Endothelial cell of umbilical vein (primary cell): ENCODE data around the gene MYD88. TPM values are rescaled to one million over a fixed set of nuclear protein-coding genes. Genes with fewer than 3 reads are reported as not detected.

Experiments
- BruUV-seq: library from RNA; stranded (reverse); fragments of 400-500 nt; replicated peaks from 2 replicates; lab custom pipeline; 2021; lab: Mats Ljungman, UMichigan
- CTCF ChIA-PET: fragments of 300-600, 350-600 bp; sonication (Branson Sonifier 250); formaldehyde crosslinking; loops from one replicate; lab custom pipeline; 2021; ENCODE audit warnings: antibody characterized with exemption, inconsistent platforms; lab: Charles Lee
- POLR2A ChIA-PET: fragments of 300-600, 350-600 bp; sonication (Branson Sonifier 250); formaldehyde crosslinking; loops from one replicate; lab custom pipeline; 2021; ENCODE audit warnings: antibody characterized with exemption, inconsistent platforms; lab: Charles Lee
- DNase-seq: peaks from one replicate; pipeline ENCODE4 v3.0.0-alpha.2; 2011; ENCODE audit warnings: low read depth, low spot score
- FAIRE-seq: peaks from 2 replicates; lab custom pipeline; 2011; peaks lifted over from hg19 to GRCh38; lab: Jason Lieb, UNC
- H2AFZ ChIP-seq: 2 replicates; pipeline ENCODE4 v1.6.0; 2012; ENCODE audit warnings: low read depth, low read length, control low read depth, inconsistent platforms
- H3K27ac ChIP-seq: 2 replicates; pipeline ENCODE4 v1.5.1; 2011; ENCODE audit warnings: low read depth, mild to moderate bottlenecking, control low read depth, low read length, moderate library complexity; ENCODE audit not compliant: insufficient read depth
- H3K27me3 ChIP-seq, 2 experiments: 2 replicates each; pipeline versions ENCODE4 v1.6.0 to v1.6.1; 2011; ENCODE audit warnings: low read length in 2 of 2, mixed read lengths in 1 of 2; ENCODE audit not compliant: control insufficient read depth in 2 of 2, insufficient read depth in 2 of 2
- H3K36me3 ChIP-seq, 2 experiments: 2 replicates in 1 of 2; 3 replicates in 1 of 2; pipeline ENCODE4 v1.5.1; 2011; ENCODE audit warnings: low read length in 2 of 2, mild to moderate bottlenecking in 1 of 2, moderate library complexity in 1 of 2; ENCODE audit not compliant: control insufficient read depth in 2 of 2, insufficient read depth in 2 of 2; ENCODE audit errors: extremely low read depth in 1 of 2
- H3K4me1 ChIP-seq: 3 replicates; pipeline ENCODE4 v1.5.1; 2011; ENCODE audit warnings: mild to moderate bottlenecking, low read length; ENCODE audit not compliant: control insufficient read depth, insufficient read depth; ENCODE audit errors: extremely low read depth
- H3K4me2 ChIP-seq: 2 replicates; pipeline ENCODE4 v1.6.1; 2011; ENCODE audit warnings: low read length, control low read depth, mixed read lengths; ENCODE audit not compliant: insufficient read depth
- H3K4me3 ChIP-seq, 3 experiments: fragments of 200-600 bp in 1 of 3; sonication (generic), shearing (Covaris generic) in 1 of 3; replicated peaks in 1 of 3; 2 replicates each; pipeline ENCODE4 v1.5.1; 2011 to 2016; ENCODE audit warnings: control low read depth in 3 of 3, low read length in 3 of 3, mild to moderate bottlenecking in 2 of 3, inconsistent platforms in 1 of 3, low read depth in 1 of 3, moderate library complexity in 1 of 3; ENCODE audit not compliant: insufficient read depth in 1 of 3
- H3K79me2 ChIP-seq: 2 replicates; pipeline ENCODE4 v1.6.0; 2012; ENCODE audit warnings: low read length, inconsistent platforms; ENCODE audit not compliant: control insufficient read depth, insufficient read depth
- H3K9ac ChIP-seq: replicated peaks from 2 replicates; pipeline ENCODE3; 2011; ENCODE audit warnings: low read length, control low read depth; ENCODE audit not compliant: insufficient read depth; ENCODE audit errors: extremely low read depth
- H3K9me1 ChIP-seq: replicated peaks from 3 replicates; pipeline ENCODE4 v1.6.0; 2011; ENCODE audit warnings: mild to moderate bottlenecking, low read length; ENCODE audit not compliant: control insufficient read depth, insufficient read depth; ENCODE audit errors: extremely low read depth
- H3K9me3 ChIP-seq: replicated peaks from 2 replicates; pipeline ENCODE4 v1.5.1; 2012; ENCODE audit warnings: low read length, inconsistent platforms; ENCODE audit not compliant: control insufficient read depth, insufficient read depth
- H4K20me1 ChIP-seq: replicated peaks from 2 replicates; pipeline ENCODE3; 2011; ENCODE audit warnings: mild to moderate bottlenecking, low read length; ENCODE audit not compliant: control insufficient read depth, insufficient read depth; ENCODE audit errors: extremely low read depth
- EZH2 ChIP-seq: IDR thresholded peaks from 2 replicates; pipeline ENCODE4 v1.6.1; 2012; ENCODE audit warnings: borderline replicate concordance, low read depth, mild to moderate bottlenecking, moderate library complexity, low read length, inconsistent platforms; ENCODE audit not compliant: severe bottlenecking
- FOS ChIP-seq: IDR thresholded peaks from 2 replicates; pipeline ENCODE4 v1.6.1; 2011; ENCODE audit warnings: mild to moderate bottlenecking, low read length, moderate library complexity, borderline replicate concordance; ENCODE audit not compliant: insufficient read depth
- GATA2 ChIP-seq: IDR thresholded peaks from 2 replicates; pipeline ENCODE4 v1.7.0; 2011; ENCODE audit warnings: low read depth, mild to moderate bottlenecking, moderate library complexity, mixed read lengths, low read length; ENCODE audit not compliant: insufficient read length, insufficient read depth
- JUN ChIP-seq: IDR thresholded peaks from 2 replicates; pipeline ENCODE4 v1.6.1; 2011; ENCODE audit warnings: borderline replicate concordance, low read depth; ENCODE audit not compliant: insufficient read length, insufficient read depth
- MYC ChIP-seq: IDR thresholded peaks from one replicate; pipeline ENCODE4 v1.6.1; 2011; ENCODE audit warnings: mild to moderate bottlenecking, low read depth, low read length
- POLR2A ChIP-seq: IDR thresholded peaks from 2 replicates; pipeline ENCODE4 v1.6.1; 2012; ENCODE audit warnings: low read depth, mild to moderate bottlenecking, control low read depth, low read length
- POLR2AphosphoS5 ChIP-seq: IDR thresholded peaks from 2 replicates; pipeline ENCODE4 v1.6.1; 2012; ENCODE audit warnings: low read depth, mild to moderate bottlenecking, control low read depth, low read length, moderate library complexity; ENCODE audit not compliant: insufficient read depth
- dilution Hi-C: fragments of 300-500 bp; cut with MboI; formaldehyde crosslinking; loops from one replicate; pipeline ENCODE4 v1.15.0; 2019; ENCODE audit warnings: low sequenced_read_pairs; ENCODE audit not compliant: extremely low pct_ligation_motif_present
- intact Hi-C: fragments of 100-400 bp; cut with micrococcal nuclease; formaldehyde crosslinking; loops from one replicate; pipeline ENCODE4 v1.10.0; 2022
- polyA plus RNA-seq, 4 experiments: library from polyadenylated mRNA; depleted of rRNA in 3 of 4; stranded (reverse) in 3 of 4; unstranded in 1 of 4; fragments of >200 nt; gene quantifications; 2 replicates each; pipeline versions ENCODE4 v1.2.1 to v1.2.3, GENCODE V29; 2011 to 2012; ENCODE audit warnings: missing spikeins in 1 of 4
- total RNA-seq: library from RNA; stranded (reverse); gene quantifications from 2 replicates; pipeline ENCODE4 v1.2.3, GENCODE V29; 2021
- TF ChIP-seq, protein P1 (sequence below): IDR thresholded peaks from 2 replicates; pipeline ENCODE4 v1.6.1; 2011; ENCODE audit not compliant: insufficient read depth, insufficient read length
- TF ChIP-seq, protein P2 (sequence below), 2 donors: IDR thresholded peaks; 1 replicate in 1 of 2; 2 replicates in 1 of 2; pipeline ENCODE4 v1.5.1; 2011; ENCODE audit warnings: low read length in 2 of 2, mild to moderate bottlenecking in 2 of 2, moderate library complexity in 2 of 2, control low read depth in 1 of 2, inconsistent platforms in 1 of 2, low read depth in 1 of 2; ENCODE audit not compliant: insufficient read depth in 1 of 2; ENCODE audit errors: extremely low read depth in 1 of 2

The MYD88 gene
- total and polyA plus RNA-seq, 2 donors (not counting 3 experiments of a cell fraction or from before 2014, with no cell fraction given) = 35.1 to 55.0 TPM

DNA sequence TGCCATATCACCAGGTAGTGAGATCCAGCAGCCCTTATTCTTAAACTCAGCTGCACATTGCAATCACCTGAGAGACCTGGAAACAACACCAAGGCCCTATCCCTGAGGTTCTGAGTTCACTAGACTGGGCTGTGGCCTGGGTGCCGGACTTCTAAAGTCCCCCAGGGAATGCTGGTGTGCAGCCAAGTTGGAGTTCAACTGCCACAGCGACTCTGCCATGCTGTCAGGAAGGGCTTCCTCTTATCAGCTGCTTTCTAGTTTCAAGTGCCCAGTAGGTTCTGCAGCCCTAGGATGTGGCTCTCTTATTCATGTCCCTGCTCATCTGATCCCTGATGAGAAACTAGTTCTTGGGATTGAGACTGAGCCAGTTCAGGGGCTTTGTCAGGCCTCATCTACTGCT is 49.3 kb upstream of the MYD88 start:
- intact Hi-C loops = no loop called here
- Histone ChIP-seq H3K4me2 (no peak overlapping the region), H3K27ac (no peak overlapping the region), H3K9me3 (no peaks in the 10 kb centered on the region), H4K20me1 (no peaks in the 10 kb centered on the region), H3K4me1 (no peaks in the 10 kb centered on the region), H3K9ac (no peak overlapping the region), H3K27me3 (peaks cover 0 to 2% of the 10 kb centered on the region in 2 experiments), H3K4me3 (no peak overlapping the region), H2AFZ (no peak overlapping the region), H3K79me2 (no peaks in the 10 kb centered on the region), H3K9me1 (no peaks in the 10 kb centered on the region), H3K36me3 (no peaks in the 10 kb centered on the region)
- BruUV-seq = no TSS peak
- ChIA-PET CTCF (no interaction called here), POLR2A (no interaction called here)
- dilution Hi-C loops = no loop called here
- FAIRE-seq = no peak
- DNase-seq = no peak
- TF ChIP-seq POLR2A = no peak
- TF ChIP-seq, protein P1, sequence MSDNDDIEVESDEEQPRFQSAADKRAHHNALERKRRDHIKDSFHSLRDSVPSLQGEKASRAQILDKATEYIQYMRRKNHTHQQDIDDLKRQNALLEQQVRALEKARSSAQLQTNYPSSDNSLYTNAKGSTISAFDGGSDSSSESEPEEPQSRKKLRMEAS = no peak
- TF ChIP-seq, protein P2, sequence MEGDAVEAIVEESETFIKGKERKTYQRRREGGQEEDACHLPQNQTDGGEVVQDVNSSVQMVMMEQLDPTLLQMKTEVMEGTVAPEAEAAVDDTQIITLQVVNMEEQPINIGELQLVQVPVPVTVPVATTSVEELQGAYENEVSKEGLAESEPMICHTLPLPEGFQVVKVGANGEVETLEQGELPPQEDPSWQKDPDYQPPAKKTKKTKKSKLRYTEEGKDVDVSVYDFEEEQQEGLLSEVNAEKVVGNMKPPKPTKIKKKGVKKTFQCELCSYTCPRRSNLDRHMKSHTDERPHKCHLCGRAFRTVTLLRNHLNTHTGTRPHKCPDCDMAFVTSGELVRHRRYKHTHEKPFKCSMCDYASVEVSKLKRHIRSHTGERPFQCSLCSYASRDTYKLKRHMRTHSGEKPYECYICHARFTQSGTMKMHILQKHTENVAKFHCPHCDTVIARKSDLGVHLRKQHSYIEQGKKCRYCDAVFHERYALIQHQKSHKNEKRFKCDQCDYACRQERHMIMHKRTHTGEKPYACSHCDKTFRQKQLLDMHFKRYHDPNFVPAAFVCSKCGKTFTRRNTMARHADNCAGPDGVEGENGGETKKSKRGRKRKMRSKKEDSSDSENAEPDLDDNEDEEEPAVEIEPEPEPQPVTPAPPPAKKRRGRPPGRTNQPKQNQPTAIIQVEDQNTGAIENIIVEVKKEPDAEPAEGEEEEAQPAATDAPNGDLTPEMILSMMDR (IDR thresholded peaks at IDR 0.05; ENCODE audit: extremely low read depth in 1 of 2, insufficient read depth in 1 of 2, low read depth in 1 of 2, low read length in 2 of 2) = no peak
- TF ChIP-seq MYC = no peak
- no peak for TF ChIP-seq GATA2
- TF ChIP-seq FOS = no peak
- no peak for TF ChIP-seq EZH2
- no peak for TF ChIP-seq JUN
- TF ChIP-seq POLR2AphosphoS5 = no peak
